WTC11 (cell line): ENCODE results near the gene EFHC2.

Experiments used
- CTCF ChIP-seq: fragments of 200-600 bp; IDR thresholded peaks from 2 replicates; pipeline ENCODE4 v1.8.0; 2022; ENCODE audit warnings: antibody characterized with exemption
- ELF4 ChIP-seq: sonication (generic); formaldehyde crosslinking; IDR thresholded peaks from 2 replicates; pipeline ENCODE4 v1.8.1; 2022; ENCODE audit warnings: low read depth, mild to moderate bottlenecking, moderate library complexity, missing genetic modification reagents
- ESRRA ChIP-seq: sonication (generic); formaldehyde crosslinking; IDR thresholded peaks from 2 replicates; pipeline ENCODE4 v1.8.1; 2022; ENCODE audit warnings: mild to moderate bottlenecking, missing genetic modification reagents, borderline replicate concordance
- FOXK1 ChIP-seq: sonication (generic); formaldehyde crosslinking; IDR thresholded peaks from 2 replicates; pipeline ENCODE4 v1.8.0; 2022; ENCODE audit warnings: mild to moderate bottlenecking, moderate library complexity, missing genetic modification reagents
- KAT7 ChIP-seq: sonication (generic); formaldehyde crosslinking; IDR thresholded peaks from 2 replicates; pipeline ENCODE4 v1.8.1; 2023; ENCODE audit warnings: missing genetic modification reagents, mild to moderate bottlenecking, borderline replicate concordance
- NR2C2 ChIP-seq: sonication (generic); formaldehyde crosslinking; IDR thresholded peaks from 2 replicates; pipeline ENCODE4 v1.8.0; 2022; ENCODE audit warnings: mild to moderate bottlenecking, missing genetic modification reagents
- SP1 ChIP-seq: sonication (generic); formaldehyde crosslinking; conservative IDR thresholded peaks from 2 replicates; pipeline ENCODE4 v1.8.1; 2022; ENCODE audit warnings: missing genetic modification reagents
- USF2 ChIP-seq: sonication (generic); formaldehyde crosslinking; IDR thresholded peaks from 2 replicates; pipeline ENCODE4 v1.8.1; 2023; ENCODE audit warnings: mild to moderate bottlenecking, missing genetic modification reagents, moderate library complexity
- ZNF138 ChIP-seq: sonication (generic); formaldehyde crosslinking; conservative IDR thresholded peaks from 2 replicates; pipeline ENCODE4 v1.8.1; 2022; ENCODE audit warnings: mild to moderate bottlenecking, moderate library complexity, missing genetic modification reagents
- TF ChIP-seq, protein P1 (sequence below): sonication (generic); formaldehyde crosslinking; IDR thresholded peaks from 2 replicates; pipeline ENCODE4 v1.8.1; 2023; ENCODE audit warnings: mild to moderate bottlenecking, moderate library complexity, missing genetic modification reagents
- TF ChIP-seq, protein P2 (sequence below): sonication (generic); formaldehyde crosslinking; IDR thresholded peaks from 2 replicates; pipeline ENCODE4 v1.8.1; 2022; ENCODE audit warnings: mild to moderate bottlenecking, missing genetic modification reagents, moderate library complexity, borderline replicate concordance

GRCh38 chrX:44152852-44153251, 190.6 kb downstream of the EFHC2 start:
- TF ChIP-seq SP1 (no peak), FOXK1 (CRISPR knock-in tag) (no peak), NR2C2 (no peak), ELF4 (CRISPR knock-in tag) (no peak), ZNF138 (CRISPR knock-in tag) (no peak), CTCF (no peak), KAT7 (CRISPR knock-in tag) (no peak), ESRRA (CRISPR knock-in tag) (no peak), USF2 (CRISPR knock-in tag) (no peak)
- TF ChIP-seq, protein P1, sequence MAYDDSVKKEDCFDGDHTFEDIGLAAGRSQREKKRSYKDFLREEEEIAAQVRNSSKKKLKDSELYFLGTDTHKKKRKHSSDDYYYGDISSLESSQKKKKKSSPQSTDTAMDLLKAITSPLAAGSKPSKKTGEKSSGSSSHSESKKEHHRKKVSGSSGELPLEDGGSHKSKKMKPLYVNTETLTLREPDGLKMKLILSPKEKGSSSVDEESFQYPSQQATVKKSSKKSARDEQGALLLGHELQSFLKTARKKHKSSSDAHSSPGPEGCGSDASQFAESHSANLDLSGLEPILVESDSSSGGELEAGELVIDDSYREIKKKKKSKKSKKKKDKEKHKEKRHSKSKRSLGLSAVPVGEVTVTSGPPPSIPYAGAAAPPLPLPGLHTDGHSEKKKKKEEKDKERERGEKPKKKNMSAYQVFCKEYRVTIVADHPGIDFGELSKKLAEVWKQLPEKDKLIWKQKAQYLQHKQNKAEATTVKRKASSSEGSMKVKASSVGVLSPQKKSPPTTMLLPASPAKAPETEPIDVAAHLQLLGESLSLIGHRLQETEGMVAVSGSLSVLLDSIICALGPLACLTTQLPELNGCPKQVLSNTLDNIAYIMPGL (CRISPR knock-in tag), result no peak
- TF ChIP-seq, protein P2, sequence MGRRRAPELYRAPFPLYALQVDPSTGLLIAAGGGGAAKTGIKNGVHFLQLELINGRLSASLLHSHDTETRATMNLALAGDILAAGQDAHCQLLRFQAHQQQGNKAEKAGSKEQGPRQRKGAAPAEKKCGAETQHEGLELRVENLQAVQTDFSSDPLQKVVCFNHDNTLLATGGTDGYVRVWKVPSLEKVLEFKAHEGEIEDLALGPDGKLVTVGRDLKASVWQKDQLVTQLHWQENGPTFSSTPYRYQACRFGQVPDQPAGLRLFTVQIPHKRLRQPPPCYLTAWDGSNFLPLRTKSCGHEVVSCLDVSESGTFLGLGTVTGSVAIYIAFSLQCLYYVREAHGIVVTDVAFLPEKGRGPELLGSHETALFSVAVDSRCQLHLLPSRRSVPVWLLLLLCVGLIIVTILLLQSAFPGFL, result no peak
